PC-9 (cell line): ENCODE measurements around the gene PIH1D1. TPM values are rescaled to one million over a fixed set of nuclear protein-coding genes. Genes with fewer than 3 reads are reported as not detected.
"Not testable (repeated sequence)": the region's sequence is repeated elsewhere in the genome, so short reads cannot be mapped to it uniquely, and the experiment has no call there.

Source experiments
- BruUV-seq: library from RNA; stranded (reverse); fragments of 400-500 nt; replicated peaks from 2 replicates; lab custom pipeline; 2021; lab: Mats Ljungman, UMichigan
- CTCF ChIA-PET: fragments of 300-600 bp; sonication (Branson Sonifier 250); formaldehyde crosslinking; loops from one replicate; lab custom pipeline; 2022; ENCODE audit warnings: antibody characterized with exemption; lab: Charles Lee
- POLR2A ChIA-PET: fragments of 300-600 bp; sonication (Branson Sonifier 250); formaldehyde crosslinking; loops from one replicate; lab custom pipeline; 2022; ENCODE audit warnings: antibody characterized with exemption; ENCODE audit not compliant: unreplicated experiment; lab: Charles Lee
- DNase-seq, 2 experiments: peaks; one replicate each; pipeline versions ENCODE4 v3.0.0 to v3.0.0-alpha.2; 2015 to 2022; ENCODE audit warnings: mixed read lengths in 1 of 2
- H2AFZ ChIP-seq: fragments of 200-600 bp; sonication (generic); 2 replicates; pipeline ENCODE4 v1.8.1; 2017; ENCODE audit warnings: antibody characterized with exemption
- H3F3A ChIP-seq: fragments of 200-600 bp; sonication (generic); 2 replicates; pipeline ENCODE4 v1.8.1; 2017; ENCODE audit warnings: antibody characterized with exemption, mild to moderate bottlenecking, low read depth; ENCODE audit not compliant: insufficient read depth
- H3K27ac ChIP-seq: fragments of 200-600 bp; sonication (generic); 2 replicates; pipeline ENCODE4 v1.6.1; 2016; ENCODE audit warnings: mixed run types
- H3K27me3 ChIP-seq: fragments of 200-600 bp; sonication (generic); 2 replicates; pipeline ENCODE4 v1.6.1; 2016; ENCODE audit warnings: low read depth, mixed run types; ENCODE audit not compliant: insufficient read depth
- H3K36me3 ChIP-seq: fragments of 200-600 bp; sonication (generic); 2 replicates; pipeline ENCODE4 v1.6.1; 2016; ENCODE audit warnings: low read depth, mixed run types
- H3K4me1 ChIP-seq: fragments of 200-600 bp; sonication (generic); replicated peaks from 2 replicates; pipeline ENCODE4 v1.6.1; 2016; ENCODE audit warnings: mixed run types; ENCODE audit not compliant: insufficient read depth
- H3K4me2 ChIP-seq: fragments of 200-600 bp; sonication (generic); 2 replicates; pipeline ENCODE4 v1.6.1; 2017; ENCODE audit warnings: mixed run types
- H3K4me3 ChIP-seq: fragments of 200-600 bp; sonication (generic); 2 replicates; pipeline ENCODE4 v1.6.1; 2016; ENCODE audit warnings: mixed run types
- H3K79me2 ChIP-seq: fragments of 200-600 bp; sonication (generic); 2 replicates; pipeline ENCODE4 v1.6.1; 2017; ENCODE audit warnings: low read depth, mixed run types
- H3K9me2 ChIP-seq: fragments of 200-600 bp; sonication (generic); 2 replicates; pipeline ENCODE4 v1.8.1; 2017; ENCODE audit warnings: mild to moderate bottlenecking; ENCODE audit not compliant: insufficient read depth
- H3K9me3 ChIP-seq: fragments of 200-600 bp; sonication (generic); 2 replicates; pipeline ENCODE4 v1.8.1; 2016; ENCODE audit warnings: low read depth; ENCODE audit not compliant: insufficient read depth
- H4K20me1 ChIP-seq: fragments of 200-600 bp; sonication (generic); 2 replicates; pipeline ENCODE4 v1.8.1; 2017; ENCODE audit not compliant: insufficient read depth
- EZH2 ChIP-seq: fragments of 200-600 bp; sonication (generic); IDR thresholded peaks from 2 replicates; pipeline ENCODE4 v1.8.0; 2017; ENCODE audit warnings: antibody characterized with exemption, low read depth
- intact Hi-C: fragments of 100-400 bp; cut with micrococcal nuclease; formaldehyde crosslinking; loops from one replicate; pipeline ENCODE4 v1.10.0; 2022; ENCODE audit not compliant: unreplicated experiment
- total RNA-seq: library from RNA; stranded (reverse); gene quantifications from 2 replicates; pipeline ENCODE4 v1.2.3, GENCODE V29; 2021
- TF ChIP-seq, protein P1 (sequence below): fragments of 200-600 bp; sonication (generic); conservative IDR thresholded peaks from 2 replicates; pipeline ENCODE4 v1.6.1; 2017; ENCODE audit warnings: mixed run types, antibody characterized with exemption, mild to moderate bottlenecking, moderate library complexity

PIH1D1 gene
- total RNA-seq, 1 experiment from 2014 or later, result 156 TPM

DNA sequence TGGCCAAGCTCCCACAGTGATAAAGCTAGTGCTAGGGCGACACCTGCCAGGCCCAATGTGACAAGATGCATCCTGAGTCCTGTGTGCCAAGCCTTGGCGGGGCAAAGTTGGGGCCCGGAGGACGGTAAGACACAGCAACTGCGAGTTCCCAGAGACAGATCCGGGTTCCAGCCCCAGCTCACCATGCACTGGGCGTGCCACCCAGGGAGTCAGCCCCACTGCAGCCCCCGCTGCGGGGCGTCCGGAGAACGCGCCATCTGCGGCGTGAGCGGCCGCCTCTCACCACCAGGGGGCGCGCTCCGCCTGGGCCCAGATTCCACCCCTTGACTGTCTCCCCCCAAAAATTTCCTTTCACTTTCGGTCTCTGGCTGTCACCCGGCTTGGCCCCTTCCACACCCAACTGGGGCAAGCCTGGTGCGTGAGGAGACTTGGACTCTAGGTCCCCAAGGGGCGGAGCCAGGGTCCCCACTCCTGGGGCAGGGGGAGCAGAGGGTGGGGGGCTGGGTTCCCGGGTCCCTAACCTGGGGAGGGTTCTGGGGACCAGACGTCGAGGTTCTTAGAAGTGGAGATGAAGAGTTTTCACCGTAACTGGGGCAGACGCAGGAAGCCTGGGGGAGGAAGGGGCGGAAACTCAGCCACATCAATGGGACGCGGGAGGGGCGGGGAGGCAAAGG, 22.4 kb upstream of the PIH1D1 start, which contains the start of gene FLT3LG:
Gene FLT3LG (plus strand): TSS at position 348 of the 674 bp plus-strand sequence. CDS start 425 bp downstream, outside the sequence.
- no peaks in the 10 kb centered on the region for H3K9me2 ChIP-seq
- no peaks in the 10 kb centered on the region for H3K36me3 ChIP-seq
- peaks cover 34% of the 10 kb centered on the region for H3F3A ChIP-seq
- no peaks in the 10 kb centered on the region for H3K9me3 ChIP-seq
- ChIA-PET CTCF (no interaction called here), POLR2A (interaction anchor here (0.6 to 0.7 kb wide), 2 partner anchors 12 to 322 kb away, joined by 3 read pairs; no protein-coding TSS in a partner anchor)
- H3K4me2 ChIP-seq, result peak within 1 kb of the TSS; percentile 94
- DNase-seq, result peak; percentile 60 to 79
- H3K79me2 ChIP-seq, result no peaks in the 10 kb centered on the region
- H3K27me3 ChIP-seq, result 0 out of 2 replicates have a peak, but pooled peaks cover 4% of the 10 kb centered on the region
- no peaks in the 10 kb centered on the region for H4K20me1 ChIP-seq
- no peak within 1 kb of the TSS for H3K27ac ChIP-seq
- H3K4me3 ChIP-seq, result peak within 1 kb of the TSS; percentile 98
- 0 out of 2 replicates have a peak, but pooled peaks cover 3% of the 10 kb centered on the region for H3K4me1 ChIP-seq
- intact Hi-C loops, result no loop called here
- H2AFZ ChIP-seq, result peak within 1 kb of the TSS; percentile 98
- BruUV-seq, result no TSS peak
- no peak for TF ChIP-seq EZH2
- TF ChIP-seq, protein P1, sequence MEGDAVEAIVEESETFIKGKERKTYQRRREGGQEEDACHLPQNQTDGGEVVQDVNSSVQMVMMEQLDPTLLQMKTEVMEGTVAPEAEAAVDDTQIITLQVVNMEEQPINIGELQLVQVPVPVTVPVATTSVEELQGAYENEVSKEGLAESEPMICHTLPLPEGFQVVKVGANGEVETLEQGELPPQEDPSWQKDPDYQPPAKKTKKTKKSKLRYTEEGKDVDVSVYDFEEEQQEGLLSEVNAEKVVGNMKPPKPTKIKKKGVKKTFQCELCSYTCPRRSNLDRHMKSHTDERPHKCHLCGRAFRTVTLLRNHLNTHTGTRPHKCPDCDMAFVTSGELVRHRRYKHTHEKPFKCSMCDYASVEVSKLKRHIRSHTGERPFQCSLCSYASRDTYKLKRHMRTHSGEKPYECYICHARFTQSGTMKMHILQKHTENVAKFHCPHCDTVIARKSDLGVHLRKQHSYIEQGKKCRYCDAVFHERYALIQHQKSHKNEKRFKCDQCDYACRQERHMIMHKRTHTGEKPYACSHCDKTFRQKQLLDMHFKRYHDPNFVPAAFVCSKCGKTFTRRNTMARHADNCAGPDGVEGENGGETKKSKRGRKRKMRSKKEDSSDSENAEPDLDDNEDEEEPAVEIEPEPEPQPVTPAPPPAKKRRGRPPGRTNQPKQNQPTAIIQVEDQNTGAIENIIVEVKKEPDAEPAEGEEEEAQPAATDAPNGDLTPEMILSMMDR, result peak; percentile 99

DNA sequence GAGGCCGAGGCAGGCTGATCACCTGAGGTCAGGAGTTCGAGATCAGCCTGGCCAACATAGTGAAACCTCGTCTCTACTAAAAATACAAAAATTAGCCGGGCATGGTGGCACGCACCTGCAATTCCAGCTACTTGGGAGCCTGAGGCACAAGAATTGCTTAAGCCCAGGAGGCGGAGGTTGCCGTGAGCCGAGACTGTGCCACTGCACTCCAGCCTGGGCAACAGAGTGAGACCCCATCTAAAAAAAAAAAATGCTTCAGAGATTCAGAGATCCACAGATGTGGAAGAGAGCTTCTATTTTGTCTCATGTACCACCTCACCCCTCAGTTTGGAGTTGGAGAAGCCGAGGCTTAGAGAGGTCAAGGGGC, 21.9 kb upstream of the PIH1D1 start:
- BruUV-seq, H3K27ac ChIP-seq, DNase-seq, H3K4me1 ChIP-seq, H3K9me3 ChIP-seq, H4K20me1 ChIP-seq, H3K36me3 ChIP-seq, H3K79me2 ChIP-seq, H3K9me2 ChIP-seq, intact Hi-C loops, H3K27me3 ChIP-seq: not testable (repeated sequence)
- POLR2A ChIA-PET, result interaction anchor here (0.6 to 0.7 kb wide), 2 partner anchors 12 to 323 kb away, joined by 3 read pairs; no protein-coding TSS in a partner anchor
- Histone ChIP-seq H3K4me2 (peak overlapping the region; percentile 94), H2AFZ (peak overlapping the region; percentile 98), H3K4me3 (peak overlapping the region; percentile 98; the same call in 1 of the 2 replicates), H3F3A (peaks cover 35% of the 10 kb centered on the region)
- CTCF ChIA-PET, result interaction anchor here (0.6 kb wide), 1 partner anchor 151 kb away, joined by 5 read pairs; no protein-coding TSS in a partner anchor

DNA sequence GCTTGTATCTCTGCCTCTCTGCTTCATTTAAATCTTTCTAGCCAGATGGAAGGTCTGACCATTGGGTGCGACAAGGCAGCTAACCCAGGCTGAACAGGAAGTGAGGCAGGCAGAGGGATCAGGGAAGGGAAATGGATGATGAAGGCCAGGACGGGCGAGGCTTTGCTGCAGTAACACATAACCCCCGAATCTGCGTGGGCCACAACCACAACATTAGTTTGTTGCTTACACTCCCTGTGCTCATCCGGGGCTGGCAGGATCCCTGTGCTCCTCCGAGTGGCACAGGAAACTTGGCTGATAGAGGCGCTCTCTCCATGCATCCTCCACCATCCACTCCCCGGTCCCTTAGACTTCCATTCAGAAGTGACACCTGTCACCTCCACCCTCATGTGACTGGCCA, 21.3 kb upstream of the PIH1D1 start:
- no peak for DNase-seq
- TF ChIP-seq, protein P1, result no peak
- TF ChIP-seq EZH2, result no peak
- Histone ChIP-seq H3K4me2 (no peak overlapping the region), H3F3A (peaks cover 38% of the 10 kb centered on the region), H3K9me2 (no peaks in the 10 kb centered on the region), H3K9me3 (no peaks in the 10 kb centered on the region), H3K79me2 (no peaks in the 10 kb centered on the region), H2AFZ (no peak overlapping the region), H3K4me3 (no peak overlapping the region), H3K36me3 (no peaks in the 10 kb centered on the region), H3K27me3 (0 out of 2 replicates have a peak, but pooled peaks cover 4% of the 10 kb centered on the region), H3K27ac (no peak overlapping the region), H4K20me1 (no peaks in the 10 kb centered on the region), H3K4me1 (0 out of 2 replicates have a peak, but pooled peaks cover 3% of the 10 kb centered on the region)
- ChIA-PET CTCF (interaction anchor here (0.6 kb wide), 1 partner anchor 150 kb away, joined by 5 read pairs; no protein-coding TSS in a partner anchor), POLR2A (interaction anchor here (0.6 to 0.7 kb wide), 2 partner anchors 167 to 169 kb away, joined by 3 to 5 read pairs; partner anchors contain the start of genes RRAS and SCAF1)
- no TSS peak for BruUV-seq
- intact Hi-C loops, result no loop called here
